ENCODE measurements around the gene NEFH.
A peak's percentile ranks its signal among the peaks of the same experiment; 100 is the strongest.
"Not testable (repeated sequence)": the region's sequence is repeated elsewhere in the genome, so short reads cannot be mapped to it uniquely, and the experiment has no call there.

NEFH gene

GRCh38 chr22:29469755-29470154 is 10.3 kb upstream of the NEFH start:
- ATAC-seq: no peak

DNA sequence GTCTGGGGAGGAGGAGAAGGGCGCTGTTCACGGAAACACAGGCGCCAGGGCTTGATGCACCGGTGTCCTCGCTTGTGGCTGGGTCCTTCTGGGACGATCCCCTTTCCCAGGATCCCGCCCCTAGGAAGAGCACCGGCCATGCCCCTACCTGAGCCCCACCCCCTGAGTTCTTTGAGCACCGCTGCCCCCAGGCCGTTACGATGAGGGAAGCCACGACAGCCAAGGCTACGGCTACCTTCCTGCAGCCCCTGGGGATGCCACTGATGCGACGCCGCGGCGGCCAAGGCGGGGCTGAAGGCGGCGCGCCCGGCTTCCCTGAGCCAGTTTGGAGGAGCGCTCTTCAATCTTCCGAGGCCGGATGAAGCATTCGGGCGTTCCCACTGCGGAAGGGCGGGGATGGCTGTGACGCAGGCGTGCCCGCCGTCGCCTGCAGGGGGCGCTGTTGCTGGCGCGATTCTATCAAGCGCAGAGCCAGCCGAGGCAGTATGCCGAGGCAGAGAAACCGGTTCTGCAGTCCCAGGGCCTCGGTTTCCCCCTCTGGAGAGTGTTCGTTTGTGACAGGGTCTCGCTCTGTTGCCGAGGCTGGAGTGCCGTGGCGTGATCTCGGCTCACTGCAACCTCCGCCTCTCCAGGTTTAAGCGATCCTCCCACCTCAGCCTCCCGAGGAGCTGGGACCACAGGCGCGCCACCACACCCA is 9.7 kb upstream of the NEFH start:
- ATAC-seq: peak; percentile 58 to 84

- ATAC-seq: no peak
Measured at GRCh38 chr22:29473001-29473400, 7.0 kb upstream of the NEFH start.

GRCh38 chr22:29475550-29475949 is 4.5 kb upstream of the NEFH start:
- peak in 1 of 2 donors; percentile 41 for ATAC-seq

DNA sequence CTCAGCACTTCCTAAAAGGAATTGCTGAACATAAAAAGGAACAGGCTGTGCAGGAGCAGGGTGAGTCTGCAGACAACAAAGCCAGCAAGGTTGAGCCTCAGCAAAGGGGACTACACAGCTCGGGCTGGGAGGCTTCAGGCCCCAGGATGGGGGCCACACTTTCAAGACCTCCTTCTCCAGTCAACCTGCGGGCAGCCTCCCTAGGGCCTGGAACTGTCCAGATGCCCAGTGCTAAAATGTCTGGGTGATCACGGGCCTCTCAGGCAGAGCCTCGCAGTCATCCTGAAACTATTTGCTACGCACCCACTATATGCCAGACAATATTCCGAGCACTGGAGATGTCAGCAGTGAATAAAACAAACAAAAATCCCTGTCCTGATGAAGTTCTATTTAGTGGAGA is 3.9 kb upstream of the NEFH start:
- no peak for ATAC-seq

- ATAC-seq: no peak
Measured at GRCh38 chr22:29477723-29478318, 2.2 kb upstream of the NEFH start.

- ATAC-seq: no peak
Measured at GRCh38 chr22:29478326-29479276, 1.4 kb upstream of the NEFH start.

GRCh38 chr22:29480262-29480511 is 169 bp downstream of the NEFH start:
- ATAC-seq: no peak

DNA sequence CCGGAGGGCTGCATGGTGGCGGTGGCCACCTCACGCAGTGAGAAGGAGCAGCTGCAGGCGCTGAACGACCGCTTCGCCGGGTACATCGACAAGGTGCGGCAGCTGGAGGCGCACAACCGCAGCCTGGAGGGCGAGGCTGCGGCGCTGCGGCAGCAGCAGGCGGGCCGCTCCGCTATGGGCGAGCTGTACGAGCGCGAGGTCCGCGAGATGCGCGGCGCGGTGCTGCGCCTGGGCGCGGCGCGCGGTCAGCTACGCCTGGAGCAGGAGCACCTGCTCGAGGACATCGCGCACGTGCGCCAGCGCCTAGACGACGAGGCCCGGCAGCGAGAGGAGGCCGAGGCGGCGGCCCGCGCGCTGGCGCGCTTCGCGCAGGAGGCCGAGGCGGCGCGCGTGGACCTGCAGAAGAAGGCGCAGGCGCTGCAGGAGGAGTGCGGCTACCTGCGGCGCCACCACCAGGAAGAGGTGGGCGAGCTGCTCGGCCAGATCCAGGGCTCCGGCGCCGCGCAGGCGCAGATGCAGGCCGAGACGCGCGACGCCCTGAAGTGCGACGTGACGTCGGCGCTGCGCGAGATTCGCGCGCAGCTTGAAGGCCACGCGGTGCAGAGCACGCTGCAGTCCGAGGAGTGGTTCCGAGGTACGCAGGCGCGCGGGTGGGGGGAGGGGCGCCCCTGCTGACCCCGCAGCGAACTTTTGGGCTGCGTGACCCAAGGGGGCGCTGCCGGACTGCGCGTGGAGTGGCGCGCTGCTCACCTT is 670 bp downstream of the NEFH start:
- peak; percentile 68 to 71 for ATAC-seq

- no peak for ATAC-seq
Measured at GRCh38 chr22:29481265-29482000, 1.4 kb downstream of the NEFH start.

- ATAC-seq: no peak
Measured at GRCh38 chr22:29482253-29482652, 2.2 kb downstream of the NEFH start.

GRCh38 chr22:29482726-29483125 is 2.7 kb downstream of the NEFH start:
- ATAC-seq: no peak

DNA sequence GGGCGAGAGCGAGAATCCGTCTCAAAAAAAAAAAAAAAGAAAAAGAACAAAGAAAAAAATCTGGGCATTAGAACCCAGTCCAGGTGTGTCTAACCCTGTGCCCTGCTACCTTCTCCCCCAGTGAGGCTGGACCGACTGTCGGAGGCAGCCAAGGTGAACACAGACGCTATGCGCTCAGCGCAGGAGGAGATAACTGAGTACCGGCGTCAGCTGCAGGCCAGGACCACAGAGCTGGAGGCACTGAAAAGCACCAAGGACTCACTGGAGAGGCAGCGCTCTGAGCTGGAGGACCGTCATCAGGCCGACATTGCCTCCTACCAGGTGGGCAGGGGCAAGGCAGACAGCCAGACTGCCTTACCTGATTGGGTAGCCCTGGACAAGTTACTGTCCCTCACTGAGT is 3.2 kb downstream of the NEFH start:
- no peak for ATAC-seq

DNA sequence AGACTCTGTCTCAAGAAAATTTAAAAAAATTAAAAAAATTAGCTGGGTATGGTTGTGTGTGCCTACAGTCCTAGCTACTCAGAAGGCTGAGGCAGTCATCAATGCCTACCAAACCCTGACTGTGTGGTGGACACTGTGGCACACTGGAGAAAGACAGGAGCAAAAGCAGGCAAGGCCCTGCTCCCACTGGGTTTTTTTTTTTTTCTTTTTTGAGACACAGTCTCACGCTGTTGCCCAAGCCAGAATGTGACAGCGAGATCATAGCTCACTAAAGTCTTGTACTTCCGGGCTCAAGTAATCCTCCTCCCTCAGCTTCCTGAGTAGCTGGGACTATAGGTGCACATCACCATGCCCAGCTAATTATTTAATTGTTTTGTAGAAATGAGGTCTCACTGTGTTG is 4.6 kb downstream of the NEFH start:
- ATAC-seq: no peak

DNA sequence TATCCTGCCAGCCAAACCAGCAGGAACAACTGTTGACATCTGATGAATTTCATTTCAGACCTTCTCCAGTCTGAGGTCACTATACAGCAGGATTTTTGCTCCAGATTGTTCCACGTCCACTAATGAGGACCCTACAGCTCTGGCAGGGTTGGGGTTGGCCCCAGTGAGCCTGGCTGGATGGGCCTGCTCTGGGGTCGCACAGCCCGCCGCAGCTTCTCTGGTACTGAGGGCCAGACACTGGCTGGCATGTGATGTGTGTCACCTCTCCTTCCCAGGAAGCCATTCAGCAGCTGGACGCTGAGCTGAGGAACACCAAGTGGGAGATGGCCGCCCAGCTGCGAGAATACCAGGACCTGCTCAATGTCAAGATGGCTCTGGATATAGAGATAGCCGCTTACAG is 5.4 kb downstream of the NEFH start:
- no peak for ATAC-seq

- no peak for ATAC-seq
Measured at GRCh38 chr22:29487426-29487986, 7.5 kb downstream of the NEFH start.

DNA sequence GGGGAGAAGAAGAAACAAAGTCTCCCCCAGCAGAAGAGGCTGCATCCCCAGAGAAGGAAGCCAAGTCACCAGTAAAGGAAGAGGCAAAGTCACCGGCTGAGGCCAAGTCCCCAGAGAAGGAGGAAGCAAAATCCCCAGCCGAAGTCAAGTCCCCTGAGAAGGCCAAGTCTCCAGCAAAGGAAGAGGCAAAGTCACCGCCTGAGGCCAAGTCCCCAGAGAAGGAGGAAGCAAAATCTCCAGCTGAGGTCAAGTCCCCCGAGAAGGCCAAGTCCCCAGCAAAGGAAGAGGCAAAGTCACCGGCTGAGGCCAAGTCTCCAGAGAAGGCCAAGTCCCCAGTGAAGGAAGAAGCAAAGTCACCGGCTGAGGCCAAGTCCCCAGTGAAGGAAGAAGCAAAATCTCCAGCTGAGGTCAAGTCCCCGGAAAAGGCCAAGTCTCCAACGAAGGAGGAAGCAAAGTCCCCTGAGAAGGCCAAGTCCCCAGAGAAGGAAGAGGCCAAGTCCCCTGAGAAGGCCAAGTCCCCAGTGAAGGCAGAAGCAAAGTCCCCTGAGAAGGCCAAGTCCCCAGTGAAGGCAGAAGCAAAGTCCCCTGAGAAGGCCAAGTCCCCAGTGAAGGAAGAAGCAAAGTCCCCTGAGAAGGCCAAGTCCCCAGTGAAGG is 9.2 kb downstream of the NEFH start:
- ATAC-seq: not testable (repeated sequence)

DNA sequence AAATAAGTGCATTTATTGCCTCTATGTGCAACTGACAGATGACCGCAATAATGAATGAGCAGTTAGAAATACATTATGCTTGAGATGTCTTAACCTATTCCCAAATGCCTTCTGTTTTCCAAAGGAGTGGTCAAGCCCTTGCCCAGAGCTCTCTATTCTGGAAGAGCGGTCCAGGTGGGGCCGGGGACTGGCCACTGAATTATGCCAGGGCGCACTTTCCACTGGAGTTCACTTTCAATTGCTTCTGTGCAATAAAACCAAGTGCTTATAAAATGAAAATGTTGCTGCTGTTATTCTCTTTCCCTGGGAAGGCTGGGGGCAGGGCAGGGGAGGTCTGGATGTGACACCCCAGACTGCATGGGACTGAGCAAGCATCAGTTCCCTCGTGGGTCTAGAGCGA is 11.0 kb downstream of the NEFH start:
- no peak for ATAC-seq

- ATAC-seq: no peak
Measured at GRCh38 chr22:29493636-29494035, 13.6 kb downstream of the NEFH start.

DNA sequence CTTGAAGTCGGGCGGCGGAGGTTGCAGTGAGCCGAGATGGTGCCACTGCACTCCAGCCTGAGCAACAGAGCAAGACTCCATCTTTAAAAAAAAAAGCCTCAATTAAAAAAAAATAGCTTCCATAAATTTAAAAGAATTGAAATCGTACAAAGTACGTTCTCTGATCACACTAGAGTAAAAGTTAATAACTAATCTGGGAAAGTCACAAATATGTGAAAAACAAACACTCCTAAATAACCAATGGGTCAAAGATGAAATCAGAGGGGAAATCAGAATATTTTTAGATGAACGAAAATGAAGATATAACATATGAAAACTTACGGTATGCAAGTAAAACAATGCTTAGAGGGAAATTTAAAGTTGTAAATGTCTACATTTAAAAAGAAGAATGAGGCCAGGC is 19.8 kb downstream of the NEFH start:
- ATAC-seq: no peak

DNA sequence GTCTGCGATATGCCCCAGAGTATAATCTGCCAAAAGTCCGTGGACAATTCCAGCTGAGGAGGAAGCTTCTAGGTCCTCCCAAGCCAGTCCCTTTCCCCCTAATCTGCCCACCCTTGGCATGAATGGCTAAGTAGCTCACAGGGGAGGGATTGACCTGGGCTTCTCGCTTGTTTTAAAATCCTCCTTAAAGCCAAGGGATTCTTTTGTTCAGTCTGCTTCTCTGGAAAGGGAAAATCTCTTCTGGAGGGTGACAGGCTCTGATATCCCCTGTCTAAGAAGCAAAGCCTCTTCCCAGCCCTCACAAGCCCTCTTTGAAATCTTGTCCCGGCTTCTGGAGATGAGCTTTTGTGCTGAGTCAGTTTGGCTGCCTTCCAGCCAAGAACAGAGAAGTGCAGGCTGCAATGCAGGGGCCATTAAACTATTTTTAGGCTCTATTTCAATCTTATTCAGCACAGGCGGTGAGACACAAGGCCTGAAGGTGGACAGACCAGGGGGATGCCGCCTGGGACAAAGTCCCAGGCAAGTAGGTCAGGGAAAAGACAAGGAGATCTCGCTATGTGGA is 23.9 kb downstream of the NEFH start:
- no peak for ATAC-seq
